ENCODE measurements around the gene ETNK2. TPM values are rescaled to one million over a fixed set of nuclear protein-coding genes. Genes with fewer than 3 reads are reported as not detected.

The ETNK2 gene
- total and polyA plus RNA-seq, 2 donors (not counting 1 experiment from before 2014, with no cell fraction given) = 0.49 to 2.8 TPM

GRCh38 chr1:204170494-204171155, 18.8 kb upstream of the ETNK2 start:
- no peak overlapping the region for H3K27ac Mint-ChIP-seq
- no peak overlapping the region for H3K9ac ChIP-seq (ENCODE audit: low read length)
- no peak for ATAC-seq (ENCODE audit: low read depth)
- H3K36me3 ChIP-seq (replicated peaks in 1 of 2; ENCODE audit: control extremely low read depth in 1 of 2, control insufficient read depth in 1 of 2, extremely low read depth in 1 of 2, insufficient read depth in 2 of 2, low read length in 1 of 2) = no peaks in the 10 kb centered on the region
- H3K27me3 Mint-ChIP-seq = peaks cover 14% of the 10 kb centered on the region
- ChIA-PET POLR2A (no interaction called here), CTCF (interaction anchor here (0.8 to 2.3 kb wide), 2 partner anchors 36 to 192 kb away, joined by 3 to 5 read pairs; no protein-coding TSS in a partner anchor)
- no peaks in the 10 kb centered on the region for H3K79me2 ChIP-seq (ENCODE audit: control insufficient read depth, insufficient read depth, low read length)
- H3K4me3 Mint-ChIP-seq = no peak overlapping the region
- WGBS (ENCODE audit: insufficient coverage) = 90% methylated on average over 3 of the region's 3 CpGs
- no peak overlapping the region for H2AFZ ChIP-seq (ENCODE audit: insufficient read depth, low read depth, low read length, poor library complexity, severe bottlenecking)
- peaks cover 12% of the 10 kb centered on the region for H3K9me3 Mint-ChIP-seq (ENCODE audit: insufficient read depth)
- no peak overlapping the region for H3K4me2 ChIP-seq (replicated peaks; ENCODE audit: low read depth, low read length, poor library complexity, severe bottlenecking)
- peaks cover 11 to 41% (median 41%) of the 10 kb centered on the region in 3 donors for H3K9me3 ChIP-seq (ENCODE audit: control extremely low read depth in 1 of 3, control insufficient read depth in 2 of 3, insufficient read depth in 1 of 3, low read length in 2 of 3)
- no peak overlapping the region for H3K4me3 ChIP-seq (ENCODE audit: control extremely low read depth in 1 of 5, extremely low read depth in 1 of 5, insufficient read depth in 1 of 5, low read depth in 2 of 5, low read length in 4 of 5)
- intact Hi-C loops (cut with micrococcal nuclease) = no loop called here
- H3K4me1 Mint-ChIP-seq = no peaks in the 10 kb centered on the region
- H4K20me1 ChIP-seq (ENCODE audit: control insufficient read depth, insufficient read depth, low read length, poor library complexity, severe bottlenecking) = no peaks in the 10 kb centered on the region
- H3K27me3 ChIP-seq (replicated peaks in 1 of 4; ENCODE audit: control extremely low read depth in 1 of 4, control insufficient read depth in 3 of 4, insufficient read depth in 4 of 4, low read length in 3 of 4) = peaks cover 0 to 9% (median 2%) of the 10 kb centered on the region in 4 experiments
- no peak for DNase-seq
- H3K27ac ChIP-seq (ENCODE audit: low read length in 2 of 2) = no peak overlapping the region
- H3K4me1 ChIP-seq (ENCODE audit: control insufficient read depth in 2 of 2, insufficient read depth in 2 of 2, low read length in 2 of 2) = no peaks in the 10 kb centered on the region
- TF ChIP-seq EZH2 (IDR thresholded peaks at IDR 0.05; ENCODE audit: borderline replicate concordance, insufficient read depth, low read depth, low read length, poor library complexity, severe bottlenecking) (no peak), CTCF (IDR thresholded peaks at IDR 0.05) (no peak)

GRCh38 chr1:204169858-204170257, 18.0 kb upstream of the ETNK2 start:
- no peaks in the 10 kb centered on the region for H3K4me1 Mint-ChIP-seq
- no CpG with 5 or more reads among the region's 4 CpGs for WGBS (ENCODE audit: insufficient coverage)

More at GRCh38 chr1:204169858-204170257, 18.0 kb upstream of the ETNK2 start:
- H3K4me1 ChIP-seq (ENCODE audit: control insufficient read depth in 2 of 2, insufficient read depth in 2 of 2, low read length in 2 of 2) = no peaks in the 10 kb centered on the region
- Mint-ChIP-seq H3K27ac (no peak overlapping the region), H3K9me3 (ENCODE audit: insufficient read depth) (peaks cover 12% of the 10 kb centered on the region), H3K27me3 (peaks cover 18% of the 10 kb centered on the region), H3K4me3 (no peak overlapping the region)
- ATAC-seq (ENCODE audit: low read depth) = no peak
- peaks cover 0 to 9% (median 2%) of the 10 kb centered on the region in 4 experiments for H3K27me3 ChIP-seq (replicated peaks in 1 of 4; ENCODE audit: control extremely low read depth in 1 of 4, control insufficient read depth in 3 of 4, insufficient read depth in 4 of 4, low read length in 3 of 4)
- H3K27ac ChIP-seq (ENCODE audit: low read length in 2 of 2) = no peak overlapping the region
- H3K9me3 ChIP-seq (ENCODE audit: control extremely low read depth in 1 of 3, control insufficient read depth in 2 of 3, insufficient read depth in 1 of 3, low read length in 2 of 3) = peaks cover 11 to 41% (median 41%) of the 10 kb centered on the region in 3 donors
- no peak for DNase-seq
- ChIA-PET CTCF (interaction anchor here (0.7 to 2.3 kb wide), 3 partner anchors 37 to 211 kb away, joined by 3 to 5 read pairs (median 3); no protein-coding TSS in a partner anchor), POLR2A (no interaction called here)
- no peaks in the 10 kb centered on the region for H3K36me3 ChIP-seq (replicated peaks in 1 of 2; ENCODE audit: control extremely low read depth in 1 of 2, control insufficient read depth in 1 of 2, extremely low read depth in 1 of 2, insufficient read depth in 2 of 2, low read length in 1 of 2)
- TF ChIP-seq EZH2 (IDR thresholded peaks at IDR 0.05; ENCODE audit: borderline replicate concordance, insufficient read depth, low read depth, low read length, poor library complexity, severe bottlenecking) = no peak
- no peak overlapping the region for H3K9ac ChIP-seq (ENCODE audit: low read length)
- intact Hi-C loops (cut with micrococcal nuclease) = no loop called here
- H3K4me3 ChIP-seq (ENCODE audit: control extremely low read depth in 1 of 5, extremely low read depth in 1 of 5, insufficient read depth in 1 of 5, low read depth in 2 of 5, low read length in 4 of 5) = no peak overlapping the region
- no peaks in the 10 kb centered on the region for H3K79me2 ChIP-seq (ENCODE audit: control insufficient read depth, insufficient read depth, low read length)
- H4K20me1 ChIP-seq (ENCODE audit: control insufficient read depth, insufficient read depth, low read length, poor library complexity, severe bottlenecking) = no peaks in the 10 kb centered on the region
- no peak overlapping the region for H2AFZ ChIP-seq (ENCODE audit: insufficient read depth, low read depth, low read length, poor library complexity, severe bottlenecking)
- no peak overlapping the region for H3K4me2 ChIP-seq (replicated peaks; ENCODE audit: low read depth, low read length, poor library complexity, severe bottlenecking)
